Measurements from ENCODE around the gene HMGCLL1. TPM values are rescaled to one million over a fixed set of nuclear protein-coding genes. Genes with fewer than 3 reads are reported as not detected.

The HMGCLL1 gene
- total RNA-seq, 1 donor from 2014 or later = 6.3 TPM

GRCh38 chr6:55536391-55536956 is 42.5 kb downstream of the HMGCLL1 start:
- Mint-ChIP-seq H3K4me3 (ENCODE audit: unreplicated experiment) (no peak overlapping the region), H3K4me1 (ENCODE audit: low read depth, unreplicated experiment) (no peaks in the 10 kb centered on the region), H3K9me3 (ENCODE audit: unreplicated experiment) (no peaks in the 10 kb centered on the region), H3K27ac (ENCODE audit: unreplicated experiment) (no peak overlapping the region), H3K36me3 (ENCODE audit: unreplicated experiment) (no peaks in the 10 kb centered on the region), H3K27me3 (ENCODE audit: unreplicated experiment) (no peaks in the 10 kb centered on the region)
- TF ChIP-seq CTCF (IDR thresholded peaks at IDR 0.05; ENCODE audit: partially characterized antibody, unreplicated experiment) = no peak
- DNase-seq = no peak

- no peak for TF ChIP-seq CTCF (IDR thresholded peaks at IDR 0.05; ENCODE audit: partially characterized antibody, unreplicated experiment)
- no peaks in the 10 kb centered on the region for H3K9me3 Mint-ChIP-seq (ENCODE audit: unreplicated experiment)
- H3K36me3 Mint-ChIP-seq (ENCODE audit: unreplicated experiment) = no peaks in the 10 kb centered on the region
- DNase-seq = no peak
- H3K4me1 Mint-ChIP-seq (ENCODE audit: low read depth, unreplicated experiment) = no peaks in the 10 kb centered on the region
- H3K27me3 Mint-ChIP-seq (ENCODE audit: unreplicated experiment) = no peaks in the 10 kb centered on the region
- H3K27ac Mint-ChIP-seq (ENCODE audit: unreplicated experiment) = no peak overlapping the region
- H3K4me3 Mint-ChIP-seq (ENCODE audit: unreplicated experiment) = no peak overlapping the region
These were observed 47.5 kb downstream of the HMGCLL1 start for GRCh38 chr6:55531496-55531895.

GRCh38 chr6:55530931-55531330 is 48.1 kb downstream of the HMGCLL1 start:
- Mint-ChIP-seq H3K9me3 (ENCODE audit: unreplicated experiment) (no peaks in the 10 kb centered on the region), H3K4me3 (ENCODE audit: unreplicated experiment) (no peak overlapping the region), H3K4me1 (ENCODE audit: low read depth, unreplicated experiment) (no peaks in the 10 kb centered on the region), H3K36me3 (ENCODE audit: unreplicated experiment) (no peaks in the 10 kb centered on the region), H3K27ac (ENCODE audit: unreplicated experiment) (no peak overlapping the region), H3K27me3 (ENCODE audit: unreplicated experiment) (no peaks in the 10 kb centered on the region)
- DNase-seq = no peak
- no peak for TF ChIP-seq CTCF (IDR thresholded peaks at IDR 0.05; ENCODE audit: partially characterized antibody, unreplicated experiment)

- DNase-seq = no peak
- Mint-ChIP-seq H3K4me1 (ENCODE audit: low read depth, unreplicated experiment) (no peaks in the 10 kb centered on the region), H3K27ac (ENCODE audit: unreplicated experiment) (no peak overlapping the region), H3K27me3 (ENCODE audit: unreplicated experiment) (no peaks in the 10 kb centered on the region), H3K36me3 (ENCODE audit: unreplicated experiment) (no peaks in the 10 kb centered on the region), H3K4me3 (ENCODE audit: unreplicated experiment) (no peak overlapping the region), H3K9me3 (ENCODE audit: unreplicated experiment) (no peaks in the 10 kb centered on the region)
- TF ChIP-seq CTCF (IDR thresholded peaks at IDR 0.05; ENCODE audit: partially characterized antibody, unreplicated experiment) = peak; percentile 32
These were observed 50.4 kb downstream of the HMGCLL1 start for GRCh38 chr6:55528624-55529023.

- H3K27me3 Mint-ChIP-seq (ENCODE audit: unreplicated experiment) = no peaks in the 10 kb centered on the region
- no peaks in the 10 kb centered on the region for H3K9me3 Mint-ChIP-seq (ENCODE audit: unreplicated experiment)
- no peak for TF ChIP-seq CTCF (IDR thresholded peaks at IDR 0.05; ENCODE audit: partially characterized antibody, unreplicated experiment)
- no peak for DNase-seq
- H3K27ac Mint-ChIP-seq (ENCODE audit: unreplicated experiment) = no peak overlapping the region
- H3K4me3 Mint-ChIP-seq (ENCODE audit: unreplicated experiment) = no peak overlapping the region
- H3K36me3 Mint-ChIP-seq (ENCODE audit: unreplicated experiment) = no peaks in the 10 kb centered on the region
- H3K4me1 Mint-ChIP-seq (ENCODE audit: low read depth, unreplicated experiment) = no peaks in the 10 kb centered on the region
These were observed 54.6 kb downstream of the HMGCLL1 start for GRCh38 chr6:55524441-55524840.

Data from glutamatergic neuron (in vitro differentiated cells).